Adrenal gland (tissue), 5 donors: ENCODE results near the gene FAM240A.

Experiments
- POLR2A ChIP-seq, 2 donors: fragments of 450-650 bp; IDR thresholded peaks; one replicate each; pipeline ENCODE4 v1.6.1; 2017; ENCODE audit warnings: antibody characterized with exemption in 2 of 2, mild to moderate bottlenecking in 2 of 2, moderate library complexity in 1 of 2
- TF ChIP-seq, protein P1 (sequence below), 6 experiments: fragments of 450-650 bp in 4 of 6; fragments of 200-600 bp in 2 of 6; sonication (generic) in 1 of 6; IDR thresholded peaks; 1 replicate in 5 of 6; 2 replicates in 1 of 6; pipeline versions ENCODE4 v1.5.1 to v1.8.0; 2016 to 2021; ENCODE audit warnings: antibody characterized with exemption in 6 of 6, mild to moderate bottlenecking in 2 of 6, moderate library complexity in 1 of 6
- donor health status: DM: no; HTN: no; CAD: no.

DNA sequence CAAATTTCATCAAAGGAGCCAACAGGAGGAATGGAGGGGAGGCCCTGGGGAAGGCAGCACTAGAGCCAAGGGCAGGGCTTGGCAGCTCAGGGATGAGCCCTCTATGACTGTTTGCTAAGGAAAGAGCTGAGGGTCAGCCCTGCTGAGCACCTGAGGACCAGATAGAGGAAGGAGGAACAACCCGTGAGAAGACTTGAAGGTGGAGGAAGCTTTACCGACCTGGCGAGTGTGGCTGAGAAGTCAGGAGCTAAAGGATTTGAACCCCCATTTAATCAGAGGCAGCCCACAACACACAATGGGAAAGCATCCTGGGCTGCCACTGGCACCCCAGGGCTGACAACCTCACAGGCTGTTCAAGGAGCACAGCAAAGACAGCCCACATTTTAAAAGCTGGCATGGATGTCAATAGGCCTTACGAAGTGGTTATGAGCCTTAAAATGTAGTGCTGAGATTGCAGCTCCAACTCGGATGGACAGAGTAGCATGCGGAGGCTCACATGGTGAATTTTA is 25.5 kb upstream of the FAM240A start:
- TF ChIP-seq, protein P1, sequence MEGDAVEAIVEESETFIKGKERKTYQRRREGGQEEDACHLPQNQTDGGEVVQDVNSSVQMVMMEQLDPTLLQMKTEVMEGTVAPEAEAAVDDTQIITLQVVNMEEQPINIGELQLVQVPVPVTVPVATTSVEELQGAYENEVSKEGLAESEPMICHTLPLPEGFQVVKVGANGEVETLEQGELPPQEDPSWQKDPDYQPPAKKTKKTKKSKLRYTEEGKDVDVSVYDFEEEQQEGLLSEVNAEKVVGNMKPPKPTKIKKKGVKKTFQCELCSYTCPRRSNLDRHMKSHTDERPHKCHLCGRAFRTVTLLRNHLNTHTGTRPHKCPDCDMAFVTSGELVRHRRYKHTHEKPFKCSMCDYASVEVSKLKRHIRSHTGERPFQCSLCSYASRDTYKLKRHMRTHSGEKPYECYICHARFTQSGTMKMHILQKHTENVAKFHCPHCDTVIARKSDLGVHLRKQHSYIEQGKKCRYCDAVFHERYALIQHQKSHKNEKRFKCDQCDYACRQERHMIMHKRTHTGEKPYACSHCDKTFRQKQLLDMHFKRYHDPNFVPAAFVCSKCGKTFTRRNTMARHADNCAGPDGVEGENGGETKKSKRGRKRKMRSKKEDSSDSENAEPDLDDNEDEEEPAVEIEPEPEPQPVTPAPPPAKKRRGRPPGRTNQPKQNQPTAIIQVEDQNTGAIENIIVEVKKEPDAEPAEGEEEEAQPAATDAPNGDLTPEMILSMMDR (IDR thresholded peaks at IDR 0.05) = no peak
- TF ChIP-seq POLR2A (IDR thresholded peaks at IDR 0.05) = no peak
